Suprapubic skin (tissue), 3 donors: ENCODE data around the gene GET4.
"Not testable (repeated sequence)": the region's sequence is repeated elsewhere in the genome, so short reads cannot be mapped to it uniquely, and the experiment has no call there.

ENCODE experiments used
- CTCF ChIP-seq, 2 donors: fragments of 200-600 bp in 1 of 2; fragments of 450-650 bp in 1 of 2; sonication (generic) in 1 of 2; IDR thresholded peaks; one replicate each; pipeline ENCODE4 v1.5.1; 2016 to 2019; ENCODE audit warnings: antibody characterized with exemption in 2 of 2, mild to moderate bottlenecking in 1 of 2, moderate library complexity in 1 of 2
- POLR2A ChIP-seq, 2 donors: fragments of 450-650 bp; IDR thresholded peaks; one replicate each; pipeline ENCODE4 v1.6.1; 2017; ENCODE audit warnings: antibody characterized with exemption in 2 of 2, mild to moderate bottlenecking in 2 of 2, moderate library complexity in 2 of 2

- TF ChIP-seq CTCF, POLR2A (IDR thresholded peaks at IDR 0.05): not testable (repeated sequence)
Measured at GRCh38 chr7:943793-944192, 67.4 kb downstream of the GET4 start.
